Dendritic cell treated with granulocyte-macrophage colony-stimulating factor and Interleukin-4, amounts not matched to agents 40 ng/mL and 50 ng/mL, for 4 days (primary cell): ENCODE measurements around the gene ANXA2.

Experiments
- H3K27ac Mint-ChIP-seq: one replicate; pipeline ENCODE4 v1.8.0; 2022; ENCODE audit warnings: mild to moderate bottlenecking, mixed read lengths
- H3K27me3 Mint-ChIP-seq: one replicate; pipeline ENCODE4 v1.8.0; 2022; ENCODE audit warnings: mild to moderate bottlenecking, mixed read lengths
- H3K36me3 Mint-ChIP-seq: one replicate; pipeline ENCODE4 v1.8.0; 2022; ENCODE audit warnings: low read depth, mixed read lengths
- H3K4me1 Mint-ChIP-seq: one replicate; pipeline ENCODE4 v1.8.0; 2022; ENCODE audit warnings: low read depth, mixed read lengths
- H3K4me3 Mint-ChIP-seq: one replicate; pipeline ENCODE4 v1.8.0; 2022; ENCODE audit warnings: mild to moderate bottlenecking, moderate library complexity, mixed read lengths
- H3K9me3 Mint-ChIP-seq: one replicate; pipeline ENCODE4 v1.8.0; 2022; ENCODE audit warnings: mixed read lengths
- intact Hi-C: fragments of 100-400 bp; cut with micrococcal nuclease; formaldehyde crosslinking; loops from one replicate; pipeline ENCODE4 v1.15.0; 2022

The ANXA2 gene

GRCh38 chr15:60397772-60398445 is at the start of gene ANXA2:
Gene ANXA2, minus strand, starts transcription at chr15:60397986. Its CDS starts 11,911 bp downstream, at chr15:60386075.
- Mint-ChIP-seq H3K4me1 (peaks cover 40% of the 10 kb centered on the region), H3K36me3 (peaks cover 49% of the 10 kb centered on the region), H3K9me3 (no peaks in the 10 kb centered on the region), H3K27me3 (no peaks in the 10 kb centered on the region), H3K4me3 (peak within 1 kb of the TSS; percentile 95), H3K27ac (peak within 1 kb of the TSS; percentile 96)
- intact Hi-C loops = loop anchor here (1.0 to 5.0 kb wide), 3 partner anchors 10 to 709 kb away; partner anchors contain the start of gene BNIP2

GRCh38 chr15:60444289-60444912 is 46.6 kb upstream of the ANXA2 start:
- no peaks in the 10 kb centered on the region for H3K27me3 Mint-ChIP-seq
- no peak overlapping the region for H3K27ac Mint-ChIP-seq
- peaks cover 10% of the 10 kb centered on the region for H3K4me1 Mint-ChIP-seq
- no peaks in the 10 kb centered on the region for H3K9me3 Mint-ChIP-seq
- intact Hi-C loops = loop anchor here (5.0 kb wide), 1 partner anchor 112 kb away; no protein-coding TSS in a partner anchor
- peaks cover 66% of the 10 kb centered on the region for H3K36me3 Mint-ChIP-seq
- no peak overlapping the region for H3K4me3 Mint-ChIP-seq

GRCh38 chr15:60442763-60443162 is 45.0 kb upstream of the ANXA2 start:
- Mint-ChIP-seq H3K4me1 (peaks cover 10% of the 10 kb centered on the region), H3K27me3 (no peaks in the 10 kb centered on the region), H3K36me3 (peaks cover 56% of the 10 kb centered on the region), H3K4me3 (no peak overlapping the region), H3K27ac (no peak overlapping the region), H3K9me3 (no peaks in the 10 kb centered on the region)
- intact Hi-C loops = loop anchor here (5.0 kb wide), 1 partner anchor 110 kb away; no protein-coding TSS in a partner anchor

DNA sequence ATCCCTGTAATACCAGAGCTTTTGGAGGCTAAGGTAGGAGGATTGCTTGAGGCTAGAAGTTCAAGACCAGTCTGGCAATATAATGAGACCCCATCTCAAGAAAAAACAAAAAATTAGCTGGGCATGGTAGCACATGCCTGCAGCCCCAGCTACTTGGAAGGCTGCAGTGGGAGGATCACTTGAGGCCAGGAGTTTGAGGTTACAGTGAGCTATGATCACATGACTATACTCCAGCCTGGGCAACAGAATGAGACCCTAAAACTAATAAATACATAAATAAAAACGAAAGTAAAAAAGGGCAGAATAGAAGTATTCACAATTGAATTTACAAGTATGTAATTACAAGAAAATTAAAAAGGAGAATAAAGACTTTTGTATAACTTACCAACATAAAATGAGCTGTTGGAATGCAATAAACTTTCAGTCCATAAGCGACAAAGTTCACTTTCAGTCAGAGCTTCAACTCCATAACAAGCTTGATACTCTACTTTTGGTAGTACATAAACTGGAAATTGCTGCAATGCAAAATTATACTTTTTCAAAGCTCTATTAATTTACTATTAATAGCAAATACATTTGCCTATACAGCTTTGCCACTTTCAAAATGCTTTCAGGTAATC is 44.4 kb upstream of the ANXA2 start:
- H3K4me1 Mint-ChIP-seq = peaks cover 10% of the 10 kb centered on the region
- no peaks in the 10 kb centered on the region for H3K9me3 Mint-ChIP-seq
- no peak overlapping the region for H3K27ac Mint-ChIP-seq
- intact Hi-C loops = loop anchor here (5.0 kb wide), 1 partner anchor 110 kb away; no protein-coding TSS in a partner anchor
- no peak overlapping the region for H3K4me3 Mint-ChIP-seq
- peaks cover 54% of the 10 kb centered on the region for H3K36me3 Mint-ChIP-seq
- H3K27me3 Mint-ChIP-seq = no peaks in the 10 kb centered on the region

DNA sequence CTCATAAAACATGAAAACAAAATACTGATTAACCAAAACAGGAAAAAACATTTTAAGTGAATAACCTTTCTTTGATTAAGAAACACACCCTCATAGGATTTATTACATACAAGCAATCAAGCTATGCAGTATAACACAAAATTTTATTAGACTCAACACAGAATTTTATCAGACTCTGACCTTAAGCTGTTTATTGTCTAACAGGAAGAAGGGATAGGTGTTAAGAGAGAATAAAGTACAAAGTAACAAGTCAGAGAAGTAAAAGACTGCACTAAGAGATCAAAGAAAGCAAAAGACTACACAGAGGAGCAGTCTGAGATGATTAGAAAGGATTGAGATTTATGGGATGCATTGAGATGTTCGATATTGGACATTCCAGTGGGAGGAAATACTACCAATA is 43.5 kb upstream of the ANXA2 start:
- no peaks in the 10 kb centered on the region for H3K27me3 Mint-ChIP-seq
- H3K36me3 Mint-ChIP-seq = peaks cover 52% of the 10 kb centered on the region
- H3K4me1 Mint-ChIP-seq = peaks cover 10% of the 10 kb centered on the region
- H3K4me3 Mint-ChIP-seq = no peak overlapping the region
- intact Hi-C loops = loop anchor here (5.0 kb wide), 1 partner anchor 109 kb away; no protein-coding TSS in a partner anchor
- no peak overlapping the region for H3K27ac Mint-ChIP-seq
- H3K9me3 Mint-ChIP-seq = no peaks in the 10 kb centered on the region

GRCh38 chr15:60438646-60439045 is 40.9 kb upstream of the ANXA2 start:
- H3K36me3 Mint-ChIP-seq = peaks cover 65% of the 10 kb centered on the region
- H3K27ac Mint-ChIP-seq = no peak overlapping the region
- no peak overlapping the region for H3K4me3 Mint-ChIP-seq
- no peaks in the 10 kb centered on the region for H3K9me3 Mint-ChIP-seq
- peaks cover 10% of the 10 kb centered on the region for H3K4me1 Mint-ChIP-seq
- no peaks in the 10 kb centered on the region for H3K27me3 Mint-ChIP-seq
- intact Hi-C loops = no loop called here

GRCh38 chr15:60428935-60429334 is 31.1 kb upstream of the ANXA2 start:
- H3K36me3 Mint-ChIP-seq = peaks cover 53% of the 10 kb centered on the region
- no peak overlapping the region for H3K4me3 Mint-ChIP-seq
- intact Hi-C loops = loop anchor here (5.0 kb wide), 1 partner anchor 37 kb away; no protein-coding TSS in a partner anchor
- no peak overlapping the region for H3K27ac Mint-ChIP-seq
- H3K27me3 Mint-ChIP-seq = no peaks in the 10 kb centered on the region
- H3K4me1 Mint-ChIP-seq = peaks cover 16% of the 10 kb centered on the region
- H3K9me3 Mint-ChIP-seq = no peaks in the 10 kb centered on the region

GRCh38 chr15:60426870-60427508 is 29.2 kb upstream of the ANXA2 start:
- H3K27me3 Mint-ChIP-seq = no peaks in the 10 kb centered on the region
- H3K4me3 Mint-ChIP-seq = no peak overlapping the region
- peaks cover 48% of the 10 kb centered on the region for H3K36me3 Mint-ChIP-seq
- intact Hi-C loops = loop anchor here (5.0 kb wide), 1 partner anchor 35 kb away; no protein-coding TSS in a partner anchor
- peaks cover 19% of the 10 kb centered on the region for H3K4me1 Mint-ChIP-seq
- H3K9me3 Mint-ChIP-seq = no peaks in the 10 kb centered on the region
- no peak overlapping the region for H3K27ac Mint-ChIP-seq

GRCh38 chr15:60425461-60425860 is 27.7 kb upstream of the ANXA2 start:
- Mint-ChIP-seq H3K4me3 (no peak overlapping the region), H3K4me1 (peaks cover 22% of the 10 kb centered on the region), H3K9me3 (no peaks in the 10 kb centered on the region), H3K27me3 (no peaks in the 10 kb centered on the region), H3K27ac (no peak overlapping the region), H3K36me3 (peaks cover 39% of the 10 kb centered on the region)
- intact Hi-C loops = loop anchor here (5.0 kb wide), 1 partner anchor 33 kb away; no protein-coding TSS in a partner anchor

GRCh38 chr15:60424006-60424405 is 26.2 kb upstream of the ANXA2 start:
- Mint-ChIP-seq H3K9me3 (no peaks in the 10 kb centered on the region), H3K36me3 (peaks cover 40% of the 10 kb centered on the region), H3K27me3 (no peaks in the 10 kb centered on the region), H3K4me1 (peaks cover 36% of the 10 kb centered on the region), H3K4me3 (no peak overlapping the region), H3K27ac (peak overlapping the region; percentile 61)
- intact Hi-C loops = no loop called here

- Mint-ChIP-seq H3K9me3 (no peaks in the 10 kb centered on the region), H3K36me3 (peaks cover 40% of the 10 kb centered on the region), H3K4me3 (no peak overlapping the region), H3K27me3 (no peaks in the 10 kb centered on the region), H3K4me1 (peaks cover 40% of the 10 kb centered on the region), H3K27ac (peak overlapping the region; percentile 61)
- intact Hi-C loops = no loop called here
Measured at GRCh38 chr15:60423537-60423936, 25.8 kb upstream of the ANXA2 start.

GRCh38 chr15:60421544-60421943 is 23.8 kb upstream of the ANXA2 start:
- intact Hi-C loops = no loop called here
- Mint-ChIP-seq H3K27me3 (no peaks in the 10 kb centered on the region), H3K4me1 (peaks cover 47% of the 10 kb centered on the region), H3K4me3 (no peak overlapping the region), H3K9me3 (no peaks in the 10 kb centered on the region), H3K27ac (no peak overlapping the region), H3K36me3 (peaks cover 26% of the 10 kb centered on the region)

DNA sequence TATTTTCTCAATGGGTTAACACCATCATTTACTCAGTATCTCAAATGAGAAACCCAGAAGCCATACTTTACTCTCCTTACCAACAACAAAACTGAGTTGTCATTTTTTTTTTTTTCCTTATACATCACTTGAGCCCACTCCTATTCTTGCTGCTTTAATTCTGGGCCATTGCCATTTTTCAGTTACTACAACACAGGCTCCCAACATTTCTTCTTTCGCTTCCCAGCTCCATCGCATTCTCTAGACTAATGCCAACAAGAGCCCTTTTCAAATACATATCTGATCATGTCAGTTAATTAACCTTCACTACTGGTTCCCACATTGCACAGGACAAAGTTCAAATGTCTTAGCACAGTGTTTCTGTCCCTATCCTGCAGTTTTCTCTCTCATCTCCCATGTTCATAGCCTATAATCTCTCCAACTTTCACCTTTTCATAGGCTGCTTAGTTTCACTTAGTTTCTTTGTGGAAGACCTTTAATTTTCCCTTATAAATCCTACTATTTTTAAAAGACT is 22.5 kb upstream of the ANXA2 start:
- peaks cover 26% of the 10 kb centered on the region for H3K36me3 Mint-ChIP-seq
- H3K9me3 Mint-ChIP-seq = no peaks in the 10 kb centered on the region
- intact Hi-C loops = no loop called here
- no peak overlapping the region for H3K27ac Mint-ChIP-seq
- no peak overlapping the region for H3K4me3 Mint-ChIP-seq
- H3K4me1 Mint-ChIP-seq = peaks cover 45% of the 10 kb centered on the region
- no peaks in the 10 kb centered on the region for H3K27me3 Mint-ChIP-seq
